ENCODE data around the gene PAMR1. TPM values are rescaled to one million over a fixed set of nuclear protein-coding genes. Genes with fewer than 3 reads are reported as not detected.

Gene PAMR1
- total and polyA plus RNA-seq, 2 donors (not counting 1 experiment from before 2014, with no cell fraction given): 120 to 159 TPM

DNA sequence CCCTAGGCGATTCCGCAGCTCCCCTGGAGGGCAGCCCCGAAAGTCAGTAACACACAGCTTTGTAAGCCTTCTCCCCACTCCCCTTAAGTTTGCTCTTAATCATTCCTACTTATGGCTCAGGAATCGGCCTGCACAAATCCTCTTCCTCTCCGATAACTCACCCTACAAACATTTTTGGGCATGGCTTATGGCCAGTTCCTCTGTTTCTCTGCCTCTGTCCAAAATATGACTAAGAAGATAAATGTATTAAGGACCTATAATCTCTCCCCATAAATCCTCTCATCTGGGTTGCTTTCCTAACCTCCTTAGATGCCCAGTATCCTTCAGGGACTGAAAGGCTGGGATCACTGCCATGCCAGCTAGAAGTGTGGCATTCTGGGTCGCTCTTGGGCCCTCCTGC, 41.0 kb downstream of the PAMR1 start:
- H3K36me3 ChIP-seq (ENCODE audit: control insufficient read depth, insufficient read depth, low read length): no peaks in the 10 kb centered on the region

DNA sequence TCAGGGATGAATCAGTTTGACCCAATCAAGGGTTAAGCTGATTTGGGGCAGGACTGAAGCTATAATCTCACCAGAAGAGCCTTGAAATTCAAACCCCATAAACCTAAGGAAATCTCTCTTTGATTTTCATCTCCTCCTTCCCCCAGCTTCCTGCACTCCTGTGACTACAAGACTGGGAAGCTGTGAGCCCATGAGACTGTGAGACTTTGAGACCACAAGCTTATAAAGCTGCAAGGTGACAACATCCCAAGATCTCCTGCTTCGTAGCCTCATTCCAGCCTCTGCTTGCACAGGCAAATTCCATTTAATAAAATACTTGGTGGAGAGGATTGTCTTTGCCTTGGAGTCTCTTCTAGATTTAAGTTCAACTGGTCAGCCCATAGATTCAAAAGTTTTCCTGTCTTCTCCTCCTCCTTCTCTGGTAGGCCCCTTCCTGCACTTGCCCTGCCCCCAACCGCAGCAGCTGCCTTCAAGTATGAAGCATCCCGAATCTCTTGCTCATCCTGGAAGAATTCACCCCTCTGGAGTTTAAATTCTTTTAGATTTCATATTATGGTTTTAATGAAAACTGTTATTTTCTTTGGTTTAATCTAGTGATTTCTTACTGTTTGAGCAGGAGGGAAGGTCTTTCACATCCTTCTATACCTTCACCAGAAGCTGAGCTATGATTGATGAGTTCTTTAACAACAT, 42.1 kb downstream of the PAMR1 start:
- peaks cover 16% of the 10 kb centered on the region for H3K4me1 ChIP-seq (ENCODE audit: control insufficient read depth, extremely low read depth, insufficient read depth, low read length)
- no peaks in the 10 kb centered on the region for H3K36me3 ChIP-seq (ENCODE audit: control insufficient read depth, insufficient read depth, low read length)
- peak; percentile 28 to 80 for DNase-seq (ENCODE audit: low read depth in 2 of 2)
- no peak overlapping the region for H2AFZ ChIP-seq (ENCODE audit: low read length)
- H4K20me1 ChIP-seq (ENCODE audit: control insufficient read depth, extremely low read depth, insufficient read depth, low read length): no peaks in the 10 kb centered on the region
- H3K4me3 ChIP-seq (replicated peaks in 1 of 4; ENCODE audit: control extremely low read depth in 1 of 4, insufficient read depth in 1 of 4, low read depth in 3 of 4, low read length in 4 of 4): no peak overlapping the region
- no peak for TF ChIP-seq EZH2 (IDR thresholded peaks at IDR 0.05; ENCODE audit: low read length, missing control alignments)
- no peak for TF ChIP-seq CTCF (conservative IDR thresholded peaks at IDR 0.05 in 1 of 2, IDR thresholded peaks at IDR 0.05 in 1 of 2; ENCODE audit: low read depth in 1 of 2, low read length in 2 of 2)
- no peaks in the 10 kb centered on the region for H3K27me3 ChIP-seq (ENCODE audit: control insufficient read depth, insufficient read depth, low read length)
- H3K4me2 ChIP-seq (ENCODE audit: extremely low read depth, insufficient read depth, low read length): no peak overlapping the region
- no peak overlapping the region for H3K9ac ChIP-seq (ENCODE audit: insufficient read depth, low read length)
- H3K27ac ChIP-seq (ENCODE audit: insufficient read depth, low read length): no peak overlapping the region
- H3K9me3 ChIP-seq (ENCODE audit: control insufficient read depth, insufficient read depth, low read depth, low read length): no peaks in the 10 kb centered on the region
- no peaks in the 10 kb centered on the region for H3K79me2 ChIP-seq (ENCODE audit: control insufficient read depth, insufficient read depth, low read length)

More for the DNA sequence above, 41.0 kb downstream of the PAMR1 start:
- Histone ChIP-seq H3K4me2 (ENCODE audit: extremely low read depth, insufficient read depth, low read length) (no peak overlapping the region), H2AFZ (ENCODE audit: low read length) (no peak overlapping the region), H3K27ac (ENCODE audit: insufficient read depth, low read length) (no peak overlapping the region), H3K4me3 (replicated peaks in 1 of 4; ENCODE audit: control extremely low read depth in 1 of 4, insufficient read depth in 1 of 4, low read depth in 3 of 4, low read length in 4 of 4) (no peak overlapping the region), H3K79me2 (ENCODE audit: control insufficient read depth, insufficient read depth, low read length) (no peaks in the 10 kb centered on the region), H4K20me1 (ENCODE audit: control insufficient read depth, extremely low read depth, insufficient read depth, low read length) (no peaks in the 10 kb centered on the region), H3K9ac (ENCODE audit: insufficient read depth, low read length) (no peak overlapping the region), H3K9me3 (ENCODE audit: control insufficient read depth, insufficient read depth, low read depth, low read length) (no peaks in the 10 kb centered on the region), H3K4me1 (ENCODE audit: control insufficient read depth, extremely low read depth, insufficient read depth, low read length) (peaks cover 16% of the 10 kb centered on the region), H3K27me3 (ENCODE audit: control insufficient read depth, insufficient read depth, low read length) (no peaks in the 10 kb centered on the region)
- DNase-seq (ENCODE audit: low read depth in 2 of 2): peak; percentile 62 to 91
- TF ChIP-seq EZH2 (IDR thresholded peaks at IDR 0.05; ENCODE audit: low read length, missing control alignments): no peak
- no peak for TF ChIP-seq CTCF (conservative IDR thresholded peaks at IDR 0.05 in 1 of 2, IDR thresholded peaks at IDR 0.05 in 1 of 2; ENCODE audit: low read depth in 1 of 2, low read length in 2 of 2)

- TF ChIP-seq CTCF (conservative IDR thresholded peaks at IDR 0.05 in 1 of 2, IDR thresholded peaks at IDR 0.05 in 1 of 2; ENCODE audit: low read depth in 1 of 2, low read length in 2 of 2) (no peak), EZH2 (IDR thresholded peaks at IDR 0.05; ENCODE audit: low read length, missing control alignments) (no peak)
- Histone ChIP-seq H3K36me3 (ENCODE audit: control insufficient read depth, insufficient read depth, low read length) (no peaks in the 10 kb centered on the region), H3K79me2 (ENCODE audit: control insufficient read depth, insufficient read depth, low read length) (no peaks in the 10 kb centered on the region), H3K4me2 (ENCODE audit: extremely low read depth, insufficient read depth, low read length) (no peak overlapping the region), H3K4me1 (ENCODE audit: control insufficient read depth, extremely low read depth, insufficient read depth, low read length) (peaks cover 6% of the 10 kb centered on the region), H3K4me3 (replicated peaks in 1 of 4; ENCODE audit: control extremely low read depth in 1 of 4, insufficient read depth in 1 of 4, low read depth in 3 of 4, low read length in 4 of 4) (no peak overlapping the region), H3K9me3 (ENCODE audit: control insufficient read depth, insufficient read depth, low read depth, low read length) (no peaks in the 10 kb centered on the region), H4K20me1 (ENCODE audit: control insufficient read depth, extremely low read depth, insufficient read depth, low read length) (no peaks in the 10 kb centered on the region), H3K27ac (ENCODE audit: insufficient read depth, low read length) (no peak overlapping the region), H3K27me3 (ENCODE audit: control insufficient read depth, insufficient read depth, low read length) (no peaks in the 10 kb centered on the region), H3K9ac (ENCODE audit: insufficient read depth, low read length) (no peak overlapping the region), H2AFZ (ENCODE audit: low read length) (no peak overlapping the region)
- no peak for DNase-seq (ENCODE audit: low read depth in 2 of 2)
Measured at GRCh38 chr11:35479731-35480130, 45.7 kb downstream of the PAMR1 start.

All from fibroblast of lung (primary cell).